ENCODE data around the gene DCC.
A peak's percentile ranks its signal among the peaks of the same experiment; 100 is the strongest.
"Not testable (repeated sequence)": the region's sequence is repeated elsewhere in the genome, so short reads cannot be mapped to it uniquely, and the experiment has no call there.

DCC gene

DNA sequence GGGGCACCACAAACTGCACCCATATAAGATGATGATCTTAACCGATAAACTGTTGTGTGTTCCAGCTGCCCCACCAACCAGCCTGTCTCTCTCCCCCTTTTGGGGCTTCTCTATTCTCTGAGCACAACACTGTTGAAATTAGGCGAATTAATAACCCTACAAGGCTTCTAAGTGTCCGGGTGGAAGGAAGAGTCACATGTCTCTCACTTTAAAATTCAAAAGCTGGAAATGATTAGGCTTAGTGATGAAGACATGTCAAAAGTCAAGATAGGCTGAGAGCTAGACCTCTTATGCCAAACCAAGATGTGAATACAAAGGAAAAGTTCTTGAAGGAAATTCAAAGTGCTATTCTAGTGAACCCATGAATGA is 1102.4 kb downstream of the DCC start:
- DNase-seq: no peak

DNA sequence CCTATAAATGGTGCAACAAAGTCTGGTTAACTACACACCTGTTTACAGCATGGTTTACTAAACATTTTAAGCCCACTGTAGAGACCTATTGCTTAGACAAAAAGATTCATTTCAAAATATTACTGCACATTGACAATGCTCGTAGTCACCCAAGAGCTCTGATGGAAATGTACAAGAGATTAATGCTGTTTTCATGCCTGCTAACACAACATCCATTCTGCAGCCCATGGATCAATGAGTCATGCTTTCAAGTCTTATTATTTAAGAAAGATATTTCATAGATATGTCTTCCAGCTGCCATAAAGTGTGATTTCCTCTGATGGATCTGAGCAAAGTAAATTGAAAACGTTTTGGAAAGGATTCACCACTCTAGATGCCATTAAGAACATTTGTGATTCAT is 1103.3 kb downstream of the DCC start:
- no peak for DNase-seq

DNA sequence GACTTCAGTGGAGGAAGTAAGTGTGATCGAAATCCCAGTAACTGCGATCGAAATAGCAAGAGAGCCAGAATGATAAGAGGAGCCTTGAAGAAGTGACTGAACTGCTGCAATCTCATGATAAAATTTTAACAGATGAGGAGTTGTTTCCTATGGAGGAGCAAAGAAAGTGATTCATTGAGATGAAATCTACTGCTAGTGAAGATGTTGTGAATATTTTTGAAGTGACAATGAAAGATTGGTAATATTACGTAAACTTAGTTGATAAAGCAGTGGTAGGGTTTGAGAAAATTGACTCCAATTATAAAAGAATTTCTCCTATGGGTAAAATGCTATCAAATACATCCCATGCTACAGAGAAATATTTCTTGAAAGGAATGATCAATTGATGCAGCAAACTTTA is 1103.8 kb downstream of the DCC start:
- no peak for DNase-seq

GRCh38 chr18:53451902-53452301 is 1111.9 kb downstream of the DCC start:
- DNase-seq: no peak

DNA sequence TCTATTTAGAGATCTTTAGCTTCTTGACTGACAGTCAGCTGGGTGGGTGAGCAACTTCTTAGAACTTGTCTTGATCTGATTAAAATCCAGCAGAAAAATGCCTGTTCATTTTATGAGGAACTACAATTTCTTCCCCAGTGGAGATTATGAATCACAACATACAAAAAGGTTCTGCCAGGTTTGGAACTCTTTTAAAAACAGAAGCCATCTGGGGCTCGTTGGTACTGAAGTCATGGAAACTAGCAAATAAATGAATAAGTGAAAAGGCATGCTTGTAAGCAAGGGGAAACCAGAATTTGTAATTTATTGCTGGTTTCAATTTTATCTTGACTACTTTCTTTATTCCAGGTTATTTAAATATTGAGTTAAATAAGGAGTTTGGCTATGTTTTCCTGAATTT is 1117.1 kb downstream of the DCC start:
- peak; percentile 28 for DNase-seq

GRCh38 chr18:53458268-53458667 is 1118.3 kb downstream of the DCC start:
- no peak for DNase-seq

- DNase-seq: peak; percentile 24
Measured at GRCh38 chr18:53458944-53459580, 1119.1 kb downstream of the DCC start.

GRCh38 chr18:53467756-53468155 is 1127.8 kb downstream of the DCC start:
- no peak for DNase-seq

- not testable (repeated sequence) for DNase-seq
Measured at GRCh38 chr18:53468173-53468572, 1128.2 kb downstream of the DCC start.

DNA sequence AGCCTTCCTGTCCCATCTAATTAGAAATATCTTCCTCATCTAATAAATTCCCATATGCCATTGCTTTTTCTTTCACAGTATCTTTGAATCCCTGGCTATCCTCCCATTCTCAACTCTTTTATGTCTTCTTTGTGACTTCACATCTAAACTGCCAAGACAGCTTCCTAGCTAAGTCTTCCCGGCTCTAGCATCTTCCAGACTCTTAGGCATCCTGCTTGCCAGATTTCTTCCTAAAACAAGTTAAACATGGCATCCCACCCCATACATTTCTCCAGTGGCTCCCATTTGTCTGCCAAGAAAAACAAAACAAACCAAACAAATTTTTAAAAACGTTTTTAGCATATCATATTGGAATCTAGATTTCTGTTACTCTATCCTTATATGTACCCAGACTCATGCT is 1132.5 kb downstream of the DCC start:
- DNase-seq: peak; percentile 23

- DNase-seq: no peak
Measured at GRCh38 chr18:53478155-53478554, 1138.2 kb downstream of the DCC start.

DNA sequence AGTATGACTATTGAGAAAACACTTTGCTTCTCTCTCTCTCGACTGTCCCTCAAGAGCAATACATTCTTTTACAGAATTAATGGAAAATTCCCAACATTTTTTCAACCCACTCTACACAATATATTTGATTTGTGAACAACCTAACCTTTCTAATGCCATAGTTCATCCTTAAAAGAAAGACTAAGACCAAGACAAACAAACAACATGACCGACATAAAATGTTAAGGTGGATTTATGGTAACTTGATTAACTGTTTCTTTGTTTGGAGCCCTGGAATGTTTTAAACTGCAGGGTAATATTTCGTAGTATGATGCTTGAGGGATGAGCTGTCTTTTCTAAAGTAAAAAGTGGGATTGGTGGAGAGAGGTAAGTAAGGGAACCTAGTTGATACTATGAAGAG is 1146.3 kb downstream of the DCC start:
- no peak for DNase-seq

DNA sequence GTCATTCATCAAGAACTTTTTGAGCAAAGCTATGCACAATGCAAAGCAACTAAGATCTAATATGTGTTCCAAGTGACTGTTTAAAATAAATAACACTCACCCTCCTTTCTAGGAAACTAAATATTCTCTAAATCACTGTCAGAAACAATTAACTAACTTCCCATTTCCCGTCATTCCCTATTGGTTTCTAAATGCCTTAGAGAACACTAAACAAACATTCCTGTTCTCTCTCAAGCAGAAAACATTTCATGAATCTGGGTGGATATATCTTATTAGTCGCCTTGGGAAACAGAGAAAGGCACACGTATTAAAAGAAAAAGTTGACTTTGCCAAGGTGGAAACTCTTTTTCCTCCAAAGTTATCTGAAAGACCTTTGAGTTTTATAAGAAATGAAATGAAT is 1149.3 kb downstream of the DCC start:
- DNase-seq: peak; percentile 76

- no peak for DNase-seq
Measured at GRCh38 chr18:53490019-53490418, 1150.0 kb downstream of the DCC start.

DNA sequence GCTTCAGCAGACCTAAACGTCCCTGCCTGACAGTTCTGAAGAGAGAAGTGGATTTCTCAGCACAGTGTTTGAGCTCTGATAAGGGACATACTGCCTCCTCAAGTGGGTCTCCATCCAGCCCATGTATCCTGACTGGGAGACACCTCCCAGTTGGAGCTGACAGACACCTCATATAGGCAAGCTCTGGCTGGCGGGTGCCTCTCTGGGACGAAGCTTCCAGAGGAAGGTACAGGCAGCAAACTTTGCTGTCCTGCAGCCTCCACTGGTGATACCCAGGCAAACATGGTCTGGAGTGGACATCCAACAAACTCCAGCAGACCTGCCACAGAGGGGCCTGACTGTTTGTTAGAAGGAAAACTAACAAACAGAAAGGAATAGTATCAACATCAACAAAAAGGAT is 1156.0 kb downstream of the DCC start:
- no peak for DNase-seq

GRCh38 chr18:53503914-53504441 is 1164.0 kb downstream of the DCC start:
- peak; percentile 22 for DNase-seq

DNA sequence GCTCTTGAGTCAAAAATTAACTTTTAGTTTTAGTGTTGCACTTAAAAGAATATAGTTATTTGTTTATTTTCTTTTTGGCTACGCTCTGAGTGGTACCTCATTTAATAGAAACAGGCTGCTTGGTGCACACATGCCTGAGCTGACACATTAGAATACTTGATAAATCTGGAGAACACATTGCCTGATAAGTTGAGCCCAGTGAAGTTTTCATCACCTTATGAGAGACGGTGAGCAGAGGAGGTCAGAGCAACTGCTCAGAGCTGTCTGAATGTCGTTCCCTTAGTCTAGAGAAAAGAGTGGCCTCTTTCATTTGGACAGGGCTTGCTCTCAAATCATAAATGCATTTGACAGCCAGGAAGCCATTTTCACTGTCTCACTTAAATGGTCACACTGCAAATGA is 1168.5 kb downstream of the DCC start:
- no peak for DNase-seq

DNA sequence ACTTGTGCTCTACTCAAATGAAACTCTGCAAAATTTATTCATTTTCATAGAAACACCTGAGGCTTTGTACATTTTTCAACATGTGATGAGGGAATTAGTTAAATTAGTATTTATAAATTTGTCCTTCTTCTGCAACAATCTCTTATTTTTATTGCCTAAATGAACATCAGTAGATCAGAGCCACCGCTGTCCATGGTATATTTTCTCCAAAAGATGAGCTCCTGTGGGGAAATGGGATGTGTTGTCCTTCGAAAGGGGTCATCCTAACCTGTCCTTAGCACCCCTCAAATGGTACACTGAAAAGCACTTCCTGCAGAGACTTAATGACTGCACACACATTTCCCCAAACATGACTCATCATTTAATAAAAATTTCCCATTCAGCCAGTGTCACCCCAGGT is 1169.9 kb downstream of the DCC start:
- no peak for DNase-seq

GRCh38 chr18:53511725-53512124 is 1171.7 kb downstream of the DCC start:
- DNase-seq: not testable (repeated sequence)

DNA sequence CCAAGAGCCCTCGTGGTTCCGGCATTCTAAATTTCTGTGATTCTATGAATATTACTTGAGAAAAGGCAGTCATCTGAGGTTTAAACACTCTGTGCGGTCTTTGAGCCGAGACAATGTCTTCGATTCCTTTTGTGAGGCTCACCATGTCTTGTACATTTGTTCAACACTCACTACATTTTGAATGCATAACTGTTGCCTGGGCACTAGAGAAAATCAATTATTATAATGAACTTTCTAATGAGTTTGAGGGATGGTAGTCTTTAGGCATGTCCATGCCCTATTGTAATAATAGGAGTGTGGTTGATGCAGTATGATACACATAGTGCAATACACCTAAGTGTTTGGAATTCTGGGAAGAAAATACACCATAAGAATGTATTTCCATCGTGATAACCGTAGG is 1181.1 kb downstream of the DCC start:
- no peak for DNase-seq

GRCh38 chr18:53526101-53526870 is 1186.3 kb downstream of the DCC start:
- no peak for DNase-seq

DNA sequence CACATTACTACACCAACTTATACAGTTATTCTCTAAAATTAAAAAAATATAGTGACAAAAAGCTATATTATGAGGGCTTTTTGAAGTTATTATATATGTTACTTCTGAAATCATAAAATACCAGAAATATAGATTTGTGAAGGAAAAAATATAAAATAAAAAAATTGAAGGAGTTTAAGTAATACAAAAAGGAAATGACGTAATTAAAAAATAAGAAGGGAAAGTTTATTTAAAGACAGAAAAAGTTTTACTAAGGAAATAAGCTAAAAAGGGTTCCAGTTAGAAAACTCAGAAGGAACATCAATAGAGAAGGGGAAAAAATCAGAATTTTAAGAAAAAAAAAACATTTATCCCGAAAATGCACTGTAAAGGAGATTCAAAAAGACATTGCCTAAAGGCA is 1187.4 kb downstream of the DCC start:
- DNase-seq: no peak

DNA sequence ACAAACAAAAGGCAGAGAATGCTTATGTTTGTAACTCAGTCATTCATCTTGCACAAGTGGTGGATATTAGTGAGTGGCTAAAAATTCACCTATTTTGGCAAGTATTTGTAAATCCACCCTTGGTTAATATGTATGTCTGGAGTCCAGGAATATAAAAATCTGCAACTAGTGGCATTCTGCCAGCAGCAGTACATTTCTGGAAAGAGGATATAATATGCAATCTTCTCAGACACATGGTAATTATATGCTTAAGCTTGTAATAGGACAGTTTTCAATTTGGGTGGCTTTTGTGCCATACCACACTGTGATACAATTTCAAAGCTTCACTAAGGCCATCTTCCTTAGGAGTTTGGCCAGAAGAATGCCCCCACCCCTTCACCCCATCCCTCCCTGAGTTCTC is 1191.2 kb downstream of the DCC start:
- no peak for DNase-seq

- no peak for DNase-seq
Measured at GRCh38 chr18:53531896-53532295, 1191.9 kb downstream of the DCC start.

DNA sequence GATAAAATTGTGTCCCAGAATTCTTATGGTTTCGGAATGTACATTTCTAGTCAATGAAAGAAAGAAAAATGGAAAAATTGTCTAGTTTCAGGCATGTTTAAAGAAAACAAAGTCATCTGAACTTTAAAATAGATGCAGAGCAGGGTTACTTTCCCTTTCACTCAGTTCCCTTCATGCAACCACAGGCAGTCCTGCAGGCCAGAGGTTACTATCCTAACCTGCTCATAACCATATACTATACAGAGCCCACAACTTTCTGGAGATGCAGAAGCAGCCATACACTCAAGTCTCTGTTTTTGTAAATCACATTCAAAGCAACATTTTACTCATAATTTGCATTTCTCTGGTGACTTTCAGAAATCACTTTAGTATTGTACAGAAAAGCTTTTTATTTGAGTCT is 1194.2 kb downstream of the DCC start:
- no peak for DNase-seq

All from eye (tissue), 1 donor.